Endothelial cell of umbilical vein (primary cell): ENCODE data around the gene ACAP2. TPM values are rescaled to one million over a fixed set of nuclear protein-coding genes. Genes with fewer than 3 reads are reported as not detected.

Experiments used
- BruUV-seq: library from RNA; stranded (reverse); fragments of 400-500 nt; replicated peaks from 2 replicates; lab custom pipeline; 2021; lab: Mats Ljungman, UMichigan
- CTCF ChIA-PET: fragments of 300-600, 350-600 bp; sonication (Branson Sonifier 250); formaldehyde crosslinking; loops from one replicate; lab custom pipeline; 2021; ENCODE audit warnings: antibody characterized with exemption, inconsistent platforms; lab: Charles Lee
- POLR2A ChIA-PET: fragments of 300-600, 350-600 bp; sonication (Branson Sonifier 250); formaldehyde crosslinking; loops from one replicate; lab custom pipeline; 2021; ENCODE audit warnings: antibody characterized with exemption, inconsistent platforms; lab: Charles Lee
- DNase-seq: peaks from one replicate; pipeline ENCODE4 v3.0.0-alpha.2; 2011; ENCODE audit warnings: low read depth, low spot score
- FAIRE-seq: peaks from 2 replicates; lab custom pipeline; 2011; peaks lifted over from hg19 to GRCh38; lab: Jason Lieb, UNC
- H2AFZ ChIP-seq: 2 replicates; pipeline ENCODE4 v1.6.0; 2012; ENCODE audit warnings: low read depth, low read length, control low read depth, inconsistent platforms
- H3K27ac ChIP-seq: 2 replicates; pipeline ENCODE4 v1.5.1; 2011; ENCODE audit warnings: low read depth, mild to moderate bottlenecking, control low read depth, low read length, moderate library complexity; ENCODE audit not compliant: insufficient read depth
- H3K27me3 ChIP-seq, 2 experiments: 2 replicates each; pipeline versions ENCODE4 v1.6.0 to v1.6.1; 2011; ENCODE audit warnings: low read length in 2 of 2, mixed read lengths in 1 of 2; ENCODE audit not compliant: control insufficient read depth in 2 of 2, insufficient read depth in 2 of 2
- H3K36me3 ChIP-seq, 2 experiments: 2 replicates in 1 of 2; 3 replicates in 1 of 2; pipeline ENCODE4 v1.5.1; 2011; ENCODE audit warnings: low read length in 2 of 2, mild to moderate bottlenecking in 1 of 2, moderate library complexity in 1 of 2; ENCODE audit not compliant: control insufficient read depth in 2 of 2, insufficient read depth in 2 of 2; ENCODE audit errors: extremely low read depth in 1 of 2
- H3K4me1 ChIP-seq: 3 replicates; pipeline ENCODE4 v1.5.1; 2011; ENCODE audit warnings: mild to moderate bottlenecking, low read length; ENCODE audit not compliant: control insufficient read depth, insufficient read depth; ENCODE audit errors: extremely low read depth
- H3K4me2 ChIP-seq: 2 replicates; pipeline ENCODE4 v1.6.1; 2011; ENCODE audit warnings: low read length, control low read depth, mixed read lengths; ENCODE audit not compliant: insufficient read depth
- H3K4me3 ChIP-seq, 3 experiments: fragments of 200-600 bp in 1 of 3; sonication (generic), shearing (Covaris generic) in 1 of 3; replicated peaks in 1 of 3; 2 replicates each; pipeline ENCODE4 v1.5.1; 2011 to 2016; ENCODE audit warnings: control low read depth in 3 of 3, low read length in 3 of 3, mild to moderate bottlenecking in 2 of 3, inconsistent platforms in 1 of 3, low read depth in 1 of 3, moderate library complexity in 1 of 3; ENCODE audit not compliant: insufficient read depth in 1 of 3
- H3K79me2 ChIP-seq: 2 replicates; pipeline ENCODE4 v1.6.0; 2012; ENCODE audit warnings: low read length, inconsistent platforms; ENCODE audit not compliant: control insufficient read depth, insufficient read depth
- H3K9ac ChIP-seq: replicated peaks from 2 replicates; pipeline ENCODE3; 2011; ENCODE audit warnings: low read length, control low read depth; ENCODE audit not compliant: insufficient read depth; ENCODE audit errors: extremely low read depth
- H3K9me1 ChIP-seq: replicated peaks from 3 replicates; pipeline ENCODE4 v1.6.0; 2011; ENCODE audit warnings: mild to moderate bottlenecking, low read length; ENCODE audit not compliant: control insufficient read depth, insufficient read depth; ENCODE audit errors: extremely low read depth
- H3K9me3 ChIP-seq: replicated peaks from 2 replicates; pipeline ENCODE4 v1.5.1; 2012; ENCODE audit warnings: low read length, inconsistent platforms; ENCODE audit not compliant: control insufficient read depth, insufficient read depth
- H4K20me1 ChIP-seq: replicated peaks from 2 replicates; pipeline ENCODE3; 2011; ENCODE audit warnings: mild to moderate bottlenecking, low read length; ENCODE audit not compliant: control insufficient read depth, insufficient read depth; ENCODE audit errors: extremely low read depth
- EZH2 ChIP-seq: IDR thresholded peaks from 2 replicates; pipeline ENCODE4 v1.6.1; 2012; ENCODE audit warnings: borderline replicate concordance, low read depth, mild to moderate bottlenecking, moderate library complexity, low read length, inconsistent platforms; ENCODE audit not compliant: severe bottlenecking
- FOS ChIP-seq: IDR thresholded peaks from 2 replicates; pipeline ENCODE4 v1.6.1; 2011; ENCODE audit warnings: mild to moderate bottlenecking, low read length, moderate library complexity, borderline replicate concordance; ENCODE audit not compliant: insufficient read depth
- GATA2 ChIP-seq: IDR thresholded peaks from 2 replicates; pipeline ENCODE4 v1.7.0; 2011; ENCODE audit warnings: low read depth, mild to moderate bottlenecking, moderate library complexity, mixed read lengths, low read length; ENCODE audit not compliant: insufficient read length, insufficient read depth
- JUN ChIP-seq: IDR thresholded peaks from 2 replicates; pipeline ENCODE4 v1.6.1; 2011; ENCODE audit warnings: borderline replicate concordance, low read depth; ENCODE audit not compliant: insufficient read length, insufficient read depth
- MYC ChIP-seq: IDR thresholded peaks from one replicate; pipeline ENCODE4 v1.6.1; 2011; ENCODE audit warnings: mild to moderate bottlenecking, low read depth, low read length
- POLR2A ChIP-seq: IDR thresholded peaks from 2 replicates; pipeline ENCODE4 v1.6.1; 2012; ENCODE audit warnings: low read depth, mild to moderate bottlenecking, control low read depth, low read length
- POLR2AphosphoS5 ChIP-seq: IDR thresholded peaks from 2 replicates; pipeline ENCODE4 v1.6.1; 2012; ENCODE audit warnings: low read depth, mild to moderate bottlenecking, control low read depth, low read length, moderate library complexity; ENCODE audit not compliant: insufficient read depth
- dilution Hi-C: fragments of 300-500 bp; cut with MboI; formaldehyde crosslinking; loops from one replicate; pipeline ENCODE4 v1.15.0; 2019; ENCODE audit warnings: low sequenced_read_pairs; ENCODE audit not compliant: extremely low pct_ligation_motif_present
- intact Hi-C: fragments of 100-400 bp; cut with micrococcal nuclease; formaldehyde crosslinking; loops from one replicate; pipeline ENCODE4 v1.10.0; 2022
- polyA plus RNA-seq, 4 experiments: library from polyadenylated mRNA; depleted of rRNA in 3 of 4; stranded (reverse) in 3 of 4; unstranded in 1 of 4; fragments of >200 nt; gene quantifications; 2 replicates each; pipeline versions ENCODE4 v1.2.1 to v1.2.3, GENCODE V29; 2011 to 2012; ENCODE audit warnings: missing spikeins in 1 of 4
- total RNA-seq: library from RNA; stranded (reverse); gene quantifications from 2 replicates; pipeline ENCODE4 v1.2.3, GENCODE V29; 2021
- TF ChIP-seq, protein P1 (sequence below): IDR thresholded peaks from 2 replicates; pipeline ENCODE4 v1.6.1; 2011; ENCODE audit not compliant: insufficient read depth, insufficient read length
- TF ChIP-seq, protein P2 (sequence below), 2 donors: IDR thresholded peaks; 1 replicate in 1 of 2; 2 replicates in 1 of 2; pipeline ENCODE4 v1.5.1; 2011; ENCODE audit warnings: low read length in 2 of 2, mild to moderate bottlenecking in 2 of 2, moderate library complexity in 2 of 2, control low read depth in 1 of 2, inconsistent platforms in 1 of 2, low read depth in 1 of 2; ENCODE audit not compliant: insufficient read depth in 1 of 2; ENCODE audit errors: extremely low read depth in 1 of 2

Gene ACAP2
- total and polyA plus RNA-seq, 2 donors (not counting 3 experiments of a cell fraction or from before 2014, with no cell fraction given) = 13.6 to 36.9 TPM

DNA sequence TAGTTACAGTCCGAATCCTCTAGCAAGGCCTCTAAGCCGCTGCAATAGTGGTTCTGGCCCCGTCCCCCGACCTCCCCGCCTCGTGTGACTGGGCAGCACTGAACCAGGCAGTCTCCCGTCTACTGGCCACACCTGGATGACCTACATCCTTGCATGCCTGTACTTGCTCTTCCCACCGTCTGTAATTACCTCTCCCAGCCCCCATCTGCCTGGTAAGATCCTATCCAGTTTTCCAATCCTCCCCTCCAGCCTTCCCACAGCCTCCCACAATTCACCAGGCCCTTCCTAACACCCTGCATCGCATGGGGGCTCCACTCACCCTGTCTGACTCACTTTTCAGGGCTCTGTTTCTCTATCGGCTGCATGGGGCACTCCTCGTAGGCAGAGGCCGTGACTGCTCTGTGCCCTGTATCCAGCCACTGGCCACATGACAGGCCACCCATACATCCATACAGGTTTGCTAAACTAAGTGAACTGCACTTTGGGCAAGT is 204.7 kb downstream of the ACAP2 start:
- no peak for DNase-seq
- Histone ChIP-seq H2AFZ (no peak overlapping the region), H3K36me3 (peaks cover 3 to 4% of the 10 kb centered on the region in 2 experiments), H3K27ac (no peak overlapping the region), H3K27me3 (no peaks in the 10 kb centered on the region), H3K79me2 (peaks cover 2% of the 10 kb centered on the region), H3K9ac (no peak overlapping the region), H3K4me3 (no peak overlapping the region), H3K4me2 (no peak overlapping the region), H3K9me1 (no peaks in the 10 kb centered on the region), H3K9me3 (no peaks in the 10 kb centered on the region), H4K20me1 (no peaks in the 10 kb centered on the region), H3K4me1 (peaks cover 8% of the 10 kb centered on the region)
- no peak for FAIRE-seq
- CTCF ChIA-PET = interaction anchor here (0.9 to 1.5 kb wide), 3 partner anchors 11 to 14 kb away, joined by 3 to 4 read pairs (median 4); no protein-coding TSS in a partner anchor
- intact Hi-C loops (no loop called here), dilution Hi-C loops (no loop called here)
- no TSS peak for BruUV-seq
- TF ChIP-seq, protein P1, sequence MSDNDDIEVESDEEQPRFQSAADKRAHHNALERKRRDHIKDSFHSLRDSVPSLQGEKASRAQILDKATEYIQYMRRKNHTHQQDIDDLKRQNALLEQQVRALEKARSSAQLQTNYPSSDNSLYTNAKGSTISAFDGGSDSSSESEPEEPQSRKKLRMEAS = no peak
- TF ChIP-seq, protein P2, sequence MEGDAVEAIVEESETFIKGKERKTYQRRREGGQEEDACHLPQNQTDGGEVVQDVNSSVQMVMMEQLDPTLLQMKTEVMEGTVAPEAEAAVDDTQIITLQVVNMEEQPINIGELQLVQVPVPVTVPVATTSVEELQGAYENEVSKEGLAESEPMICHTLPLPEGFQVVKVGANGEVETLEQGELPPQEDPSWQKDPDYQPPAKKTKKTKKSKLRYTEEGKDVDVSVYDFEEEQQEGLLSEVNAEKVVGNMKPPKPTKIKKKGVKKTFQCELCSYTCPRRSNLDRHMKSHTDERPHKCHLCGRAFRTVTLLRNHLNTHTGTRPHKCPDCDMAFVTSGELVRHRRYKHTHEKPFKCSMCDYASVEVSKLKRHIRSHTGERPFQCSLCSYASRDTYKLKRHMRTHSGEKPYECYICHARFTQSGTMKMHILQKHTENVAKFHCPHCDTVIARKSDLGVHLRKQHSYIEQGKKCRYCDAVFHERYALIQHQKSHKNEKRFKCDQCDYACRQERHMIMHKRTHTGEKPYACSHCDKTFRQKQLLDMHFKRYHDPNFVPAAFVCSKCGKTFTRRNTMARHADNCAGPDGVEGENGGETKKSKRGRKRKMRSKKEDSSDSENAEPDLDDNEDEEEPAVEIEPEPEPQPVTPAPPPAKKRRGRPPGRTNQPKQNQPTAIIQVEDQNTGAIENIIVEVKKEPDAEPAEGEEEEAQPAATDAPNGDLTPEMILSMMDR (IDR thresholded peaks at IDR 0.05; ENCODE audit: extremely low read depth in 1 of 2, insufficient read depth in 1 of 2, low read depth in 1 of 2, low read length in 2 of 2) = no peak
- no peak for TF ChIP-seq GATA2
- TF ChIP-seq POLR2AphosphoS5 = no peak
- TF ChIP-seq FOS = no peak
- TF ChIP-seq POLR2A = no peak
- TF ChIP-seq MYC = no peak
- TF ChIP-seq JUN = no peak
- no peak for TF ChIP-seq EZH2
- POLR2A ChIA-PET = no interaction called here
